Panc1 (cell line): Measurements from ENCODE around the gene ARL14EPL. TPM values are rescaled to one million over a fixed set of nuclear protein-coding genes. Genes with fewer than 3 reads are reported as not detected.

Experiments
- ATAC-seq: fragments of 200-7000 bp; cut with Tn5 transposase; 2 replicates; pipeline ENCODE4 v1.9.1; 2020; ENCODE audit warnings: mild to moderate bottlenecking, moderate library complexity
- BruUV-seq: library from RNA; stranded (reverse); fragments of 400-500 nt; replicated peaks from 2 replicates; lab custom pipeline; 2021; lab: Mats Ljungman, UMichigan
- CTCF ChIA-PET: fragments of 300-600 bp; sonication (Branson Sonifier 250); formaldehyde crosslinking; loops from one replicate; lab custom pipeline; 2022; ENCODE audit warnings: antibody characterized with exemption; lab: Charles Lee
- POLR2A ChIA-PET: fragments of 300-600 bp; sonication (Branson Sonifier 250); formaldehyde crosslinking; loops from one replicate; lab custom pipeline; 2022; ENCODE audit warnings: antibody characterized with exemption; lab: Charles Lee
- DNase-seq: peaks from one replicate; pipeline ENCODE4 v3.0.0-alpha.2; 2010; ENCODE audit warnings: low read depth, low spot score
- H3K27ac ChIP-seq: 2 replicates; pipeline ENCODE4 v1.5.1; 2011; ENCODE audit warnings: mild to moderate bottlenecking, low read length, inconsistent platforms
- H3K27me3 ChIP-seq: fragments of 200-500 bp; sonication (Bioruptor generic); 2 replicates; pipeline ENCODE4 v1.6.0; 2014; ENCODE audit warnings: low read length, inconsistent platforms; ENCODE audit not compliant: control insufficient read depth, insufficient read depth
- H3K36me3 ChIP-seq: fragments of 200-500 bp; sonication (Bioruptor generic); 2 replicates; pipeline ENCODE4 v1.5.1; 2014; ENCODE audit warnings: inconsistent platforms, mild to moderate bottlenecking, low read length, moderate library complexity; ENCODE audit not compliant: control insufficient read depth, insufficient read depth
- H3K4me1 ChIP-seq: 2 replicates; pipeline ENCODE4 v1.5.1; 2011; ENCODE audit warnings: inconsistent platforms, mild to moderate bottlenecking, low read length, moderate library complexity; ENCODE audit not compliant: control insufficient read depth, insufficient read depth
- H3K4me3 ChIP-seq, 2 experiments: 2 replicates each; pipeline ENCODE4 v1.5.1; 2011 to 2012; ENCODE audit warnings: low read depth in 2 of 2, low read length in 2 of 2, mild to moderate bottlenecking in 2 of 2, inconsistent platforms in 1 of 2, moderate library complexity in 1 of 2
- H3K9me3 ChIP-seq: fragments of 200-500 bp; sonication (Bioruptor generic); 2 replicates; pipeline ENCODE4 v1.5.1; 2014; ENCODE audit warnings: low read depth, mild to moderate bottlenecking, inconsistent platforms, low read length, moderate library complexity; ENCODE audit not compliant: control insufficient read depth, insufficient read depth
- CTCF ChIP-seq: fragments of 450-650 bp; IDR thresholded peaks from 2 replicates; pipeline ENCODE4 v1.5.1; 2017; ENCODE audit warnings: mild to moderate bottlenecking
- POLR2AphosphoS5 ChIP-seq: IDR thresholded peaks from 2 replicates; pipeline ENCODE4 v1.6.1; 2012; ENCODE audit warnings: mild to moderate bottlenecking, low read depth, low read length, moderate library complexity
- REST ChIP-seq, 2 experiments: IDR thresholded peaks; 2 replicates each; pipeline ENCODE4 v1.6.1; 2011 to 2012; ENCODE audit warnings: low read depth in 2 of 2, control low read depth in 1 of 2, low read length in 1 of 2, mild to moderate bottlenecking in 1 of 2, moderate library complexity in 1 of 2; ENCODE audit not compliant: insufficient read depth in 1 of 2
- SIN3A ChIP-seq: IDR thresholded peaks from 2 replicates; pipeline ENCODE4 v1.6.1; 2012; ENCODE audit warnings: low read depth, mild to moderate bottlenecking, low read length, moderate library complexity, borderline replicate concordance; ENCODE audit not compliant: insufficient read depth
- TCF7L2 ChIP-seq: IDR thresholded peaks from 2 replicates; pipeline ENCODE4 v1.6.1; 2011; ENCODE audit warnings: mild to moderate bottlenecking, low read depth, low read length, inconsistent platforms
- in situ Hi-C: cut with HindIII; loops from 2 replicates; pipeline ENCODE4 v1.10.0; 2016; ENCODE audit warnings: low sequenced_read_pairs, low pct_unique_long_range_greater_than_20kb
- intact Hi-C: fragments of 100-400 bp; cut with micrococcal nuclease; formaldehyde crosslinking; loops from one replicate; pipeline ENCODE4 v1.10.0; 2022; ENCODE audit not compliant: unreplicated experiment
- total RNA-seq: library from RNA; stranded (reverse); gene quantifications from one replicate; pipeline ENCODE4 v1.2.1, GENCODE V29; 2021; ENCODE audit not compliant: unreplicated experiment

Gene ARL14EPL
- total RNA-seq, 1 experiment from 2014 or later, result not detected

- H3K9me3 ChIP-seq, result no peaks in the 10 kb centered on the region
- no peak overlapping the region for H3K27ac ChIP-seq
- BruUV-seq, result no TSS peak
- ChIA-PET CTCF (no interaction called here), POLR2A (no interaction called here)
- ATAC-seq (no peak), DNase-seq (no peak)
- no peak for TF ChIP-seq POLR2AphosphoS5
- no peak for TF ChIP-seq CTCF
- no peak for TF ChIP-seq REST (IDR thresholded peaks at IDR 0.05; ENCODE audit: insufficient read depth in 1 of 2, low read depth in 2 of 2, low read length in 1 of 2)
- TF ChIP-seq TCF7L2, result no peak
- no peak for TF ChIP-seq SIN3A
- H3K4me1 ChIP-seq, result no peaks in the 10 kb centered on the region
- H3K36me3 ChIP-seq, result no peaks in the 10 kb centered on the region
- intact Hi-C loops, result no loop called here
- in situ Hi-C loops, result no loop called here
- no peaks in the 10 kb centered on the region for H3K27me3 ChIP-seq
- no peak overlapping the region for H3K4me3 ChIP-seq
Observed at GRCh38 chr5:116009806-116010205, 22.5 kb upstream of the ARL14EPL start.

- DNase-seq (no peak), ATAC-seq (no peak)
- intact Hi-C loops, result no loop called here
- no peaks in the 10 kb centered on the region for H3K27me3 ChIP-seq
- BruUV-seq, result no TSS peak
- in situ Hi-C loops, result no loop called here
- H3K36me3 ChIP-seq, result no peaks in the 10 kb centered on the region
- no peaks in the 10 kb centered on the region for H3K4me1 ChIP-seq
- POLR2A ChIA-PET, result no interaction called here
- TF ChIP-seq REST (IDR thresholded peaks at IDR 0.05; ENCODE audit: insufficient read depth in 1 of 2, low read depth in 2 of 2, low read length in 1 of 2), result no peak
- TF ChIP-seq TCF7L2, result no peak
- no peak for TF ChIP-seq CTCF
- TF ChIP-seq POLR2AphosphoS5, result no peak
- TF ChIP-seq SIN3A, result no peak
- H3K4me3 ChIP-seq, result no peak overlapping the region
- CTCF ChIA-PET, result no interaction called here
- H3K9me3 ChIP-seq, result no peaks in the 10 kb centered on the region
- no peak overlapping the region for H3K27ac ChIP-seq
Observed at GRCh38 chr5:116011046-116011445, 21.2 kb upstream of the ARL14EPL start.
